T-helper 9 cell (primary cell): ENCODE results near the gene TMEM132C.

Experiments
- DNase-seq: peaks from one replicate; pipeline ENCODE4 v3.0.0-alpha.2; 2020

The TMEM132C gene

DNA sequence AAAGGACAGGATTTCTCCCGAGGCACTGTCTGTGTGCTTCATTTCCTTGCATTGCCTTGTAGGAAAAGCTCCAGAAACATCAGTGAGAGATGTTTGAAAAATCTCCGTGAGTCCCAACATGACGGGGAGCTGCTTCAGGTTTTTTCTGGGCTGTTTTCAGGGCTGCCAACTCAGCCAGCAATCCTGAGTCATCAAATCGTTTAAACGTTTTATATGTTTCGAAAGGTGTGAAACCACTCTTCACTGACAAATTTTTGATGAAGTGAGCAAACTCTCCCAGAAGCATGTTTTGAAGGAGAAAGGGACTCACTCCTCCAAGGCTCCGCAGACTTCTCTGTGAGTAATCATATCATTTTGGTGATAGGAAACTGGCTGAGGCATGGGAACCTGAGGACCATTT is 240.5 kb downstream of the TMEM132C start:
- no peak for DNase-seq

DNA sequence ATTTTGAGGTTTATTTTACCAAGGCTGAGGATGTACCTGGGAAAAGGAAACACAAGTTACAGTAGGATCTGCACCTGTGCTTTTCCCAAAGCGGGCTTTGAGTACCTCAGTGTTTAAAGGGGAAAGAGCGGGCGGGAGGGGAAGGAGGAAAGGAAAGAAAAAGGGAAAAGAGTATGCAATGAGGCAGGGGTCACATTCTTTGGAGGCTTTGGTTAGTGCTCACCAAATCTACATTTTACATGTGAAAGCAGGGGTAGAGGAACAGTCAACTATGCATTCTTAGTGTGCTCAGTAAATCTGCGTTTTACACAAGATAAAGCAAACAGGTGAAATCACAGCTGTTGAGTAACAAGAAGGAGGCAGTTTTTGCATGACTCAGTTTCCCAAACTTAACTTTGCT is 242.2 kb downstream of the TMEM132C start:
- DNase-seq: no peak

DNA sequence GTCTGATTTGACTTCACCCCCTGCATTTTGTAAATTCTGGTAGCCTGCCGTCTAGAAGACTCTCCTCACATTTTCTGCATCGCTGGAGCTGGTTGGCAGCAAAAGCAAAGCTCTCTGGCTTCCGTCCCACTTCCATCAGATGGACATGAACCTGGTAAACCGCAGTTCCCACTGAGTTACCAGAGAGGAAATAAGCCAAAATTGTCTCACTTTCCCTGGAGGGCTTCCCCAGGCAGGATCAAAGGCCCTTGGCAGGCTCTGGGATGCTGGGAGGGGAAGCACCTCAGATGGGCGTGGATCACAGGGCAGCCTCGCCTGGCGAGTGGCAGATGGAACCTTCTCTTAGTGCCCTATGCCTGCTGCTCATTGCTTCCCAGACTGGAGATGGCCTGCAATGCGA is 243.5 kb downstream of the TMEM132C start:
- DNase-seq: no peak

DNA sequence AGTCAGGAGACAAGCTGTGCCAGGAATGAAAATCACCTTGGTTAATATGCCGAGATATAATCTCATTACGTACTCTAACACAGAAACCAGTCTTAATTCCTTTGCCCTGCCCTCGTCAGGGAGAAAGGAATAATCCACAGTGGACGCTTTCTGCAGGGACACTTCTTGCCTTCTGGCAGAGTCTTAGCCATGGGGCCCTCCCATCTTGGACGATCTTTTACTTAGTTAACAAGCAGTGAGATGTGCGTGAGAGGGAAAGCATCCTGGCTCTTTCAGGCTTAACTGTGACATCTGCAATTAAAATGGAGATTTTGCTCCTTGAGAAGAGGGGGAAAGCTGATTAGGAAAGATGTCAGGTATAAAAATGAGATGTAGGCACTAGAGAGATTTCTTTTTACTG is 246.4 kb downstream of the TMEM132C start:
- DNase-seq: no peak

DNA sequence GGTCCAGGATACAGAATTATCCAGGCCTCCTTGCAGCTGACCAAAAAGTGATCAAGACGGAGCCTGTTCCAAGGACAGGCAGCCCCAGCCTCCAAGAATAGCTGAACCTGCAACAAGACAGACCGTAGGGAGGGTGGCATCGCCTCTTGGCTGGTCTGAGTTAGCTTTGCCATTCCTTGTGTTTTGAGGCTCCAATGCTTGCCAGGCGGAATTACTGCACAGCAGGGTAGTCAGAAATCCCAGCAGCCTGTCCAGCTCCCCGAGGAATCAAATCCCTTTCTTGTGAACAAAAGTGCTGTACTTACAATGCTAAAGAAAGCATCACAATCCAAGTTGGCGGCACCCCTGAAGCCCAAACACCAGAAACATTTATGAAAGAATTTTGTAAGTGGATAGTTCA is 246.9 kb downstream of the TMEM132C start:
- DNase-seq: no peak

DNA sequence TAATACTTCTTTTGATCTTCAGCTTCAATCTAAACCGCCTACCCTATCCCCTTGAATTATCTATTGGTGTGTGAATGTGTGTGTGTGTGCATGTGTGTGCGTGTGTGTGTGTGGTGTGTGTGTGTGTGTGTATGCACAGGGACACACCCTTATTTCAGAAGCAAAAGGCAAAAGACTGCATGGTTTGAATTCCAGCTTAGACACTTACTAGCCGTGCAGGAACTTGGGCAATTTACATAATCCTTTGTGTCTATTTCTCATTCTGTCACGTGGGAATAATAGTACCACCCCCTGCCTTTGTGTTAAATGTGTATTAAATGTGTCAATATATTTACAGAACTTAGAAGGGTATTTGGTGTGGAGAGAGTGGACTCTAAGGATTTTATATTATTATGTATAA is 251.7 kb downstream of the TMEM132C start:
- DNase-seq: no peak

DNA sequence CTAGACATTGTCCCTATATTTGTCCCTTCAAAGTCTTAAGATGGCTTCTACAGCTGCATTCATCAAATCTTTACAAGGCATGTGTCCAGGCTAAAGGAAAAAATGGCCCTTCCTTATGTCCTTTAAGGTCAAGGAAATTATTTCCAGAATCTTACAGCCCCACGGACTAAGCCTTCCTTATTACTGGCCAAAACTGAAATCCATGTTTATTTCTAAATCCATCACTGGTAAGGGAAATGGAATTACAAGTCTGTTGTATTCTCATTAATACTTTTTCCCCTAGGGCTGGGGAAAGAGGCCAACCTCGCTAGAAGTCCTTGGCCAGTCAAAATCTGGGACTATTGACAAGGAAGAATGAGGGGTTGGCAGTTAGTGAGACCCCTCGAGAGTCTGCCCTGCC is 252.5 kb downstream of the TMEM132C start:
- no peak for DNase-seq

DNA sequence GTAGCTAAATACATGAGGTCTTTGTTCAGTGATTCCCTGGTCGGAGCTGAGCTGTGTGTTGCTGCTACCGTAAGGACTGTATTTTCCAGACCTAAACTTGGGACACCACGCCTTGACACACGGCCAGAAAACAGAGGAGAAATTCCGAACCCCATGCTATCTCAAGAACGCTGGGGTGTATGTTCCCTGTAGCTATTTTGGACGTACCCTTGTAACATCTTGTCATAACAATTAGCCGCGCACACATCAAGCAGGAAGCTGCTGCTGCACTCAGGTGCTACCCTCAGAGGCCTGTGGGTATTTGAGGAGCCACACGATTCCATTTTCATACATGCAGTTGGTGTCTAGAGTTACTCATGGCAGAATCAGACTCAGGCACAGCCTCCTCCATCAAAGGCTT is 255.0 kb downstream of the TMEM132C start:
- no peak for DNase-seq

DNA sequence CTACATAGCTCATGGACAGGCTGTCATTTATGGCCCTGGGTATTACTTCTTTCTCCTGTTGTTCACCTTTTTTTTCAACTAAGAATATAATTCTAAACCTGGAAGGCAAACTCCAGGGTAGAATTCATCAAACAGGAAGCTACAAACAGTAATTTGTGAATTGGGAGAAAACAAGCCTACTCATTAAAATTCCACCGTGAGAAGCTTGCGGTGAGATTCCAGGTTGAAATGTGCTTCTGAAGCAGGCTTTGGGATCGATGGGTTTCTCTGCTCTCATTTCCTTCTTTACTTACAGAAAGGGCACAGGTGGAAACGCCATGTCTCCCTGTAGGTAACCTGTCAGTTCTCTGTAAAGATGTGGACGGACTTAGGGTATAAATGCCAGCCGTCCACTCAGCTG is 257.5 kb downstream of the TMEM132C start:
- no peak for DNase-seq

DNA sequence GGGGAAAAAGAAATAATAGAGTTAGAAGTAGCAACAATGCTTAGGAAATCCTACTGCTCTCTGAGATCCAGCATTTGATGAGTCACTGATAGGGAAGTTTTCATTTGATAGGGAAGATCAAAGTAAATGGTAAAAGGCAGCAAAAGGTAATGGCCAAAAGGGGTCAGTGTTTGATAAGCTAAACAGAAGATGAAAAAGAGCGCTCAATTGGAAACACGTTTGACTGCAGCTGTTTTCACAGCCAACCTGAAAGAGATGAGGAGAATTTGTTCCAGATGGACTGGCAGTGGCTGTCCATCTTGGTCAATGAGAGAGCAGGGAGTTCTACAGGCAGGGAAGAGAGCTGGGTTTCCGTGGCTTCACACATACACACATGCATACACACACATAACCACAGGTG is 264.2 kb downstream of the TMEM132C start:
- no peak for DNase-seq

DNA sequence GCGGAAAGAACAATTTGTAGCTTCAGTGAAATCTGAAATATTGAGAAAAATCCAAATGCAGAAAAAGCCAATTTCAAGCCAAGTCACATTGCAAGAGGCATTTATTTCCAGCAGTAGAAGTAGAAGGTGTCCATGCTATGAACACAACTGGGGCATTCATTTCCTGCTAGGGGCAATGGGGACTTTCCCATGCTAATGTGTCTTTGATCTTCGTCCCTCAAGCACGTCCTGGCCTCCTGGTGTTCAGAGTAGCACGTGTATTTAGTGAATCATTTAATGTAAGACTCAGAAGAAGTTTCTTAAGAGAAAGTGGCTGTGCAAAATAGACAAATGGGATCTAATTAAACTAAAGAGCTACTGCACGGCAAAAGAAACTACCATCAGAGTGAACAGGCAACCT is 267.9 kb downstream of the TMEM132C start:
- no peak for DNase-seq

DNA sequence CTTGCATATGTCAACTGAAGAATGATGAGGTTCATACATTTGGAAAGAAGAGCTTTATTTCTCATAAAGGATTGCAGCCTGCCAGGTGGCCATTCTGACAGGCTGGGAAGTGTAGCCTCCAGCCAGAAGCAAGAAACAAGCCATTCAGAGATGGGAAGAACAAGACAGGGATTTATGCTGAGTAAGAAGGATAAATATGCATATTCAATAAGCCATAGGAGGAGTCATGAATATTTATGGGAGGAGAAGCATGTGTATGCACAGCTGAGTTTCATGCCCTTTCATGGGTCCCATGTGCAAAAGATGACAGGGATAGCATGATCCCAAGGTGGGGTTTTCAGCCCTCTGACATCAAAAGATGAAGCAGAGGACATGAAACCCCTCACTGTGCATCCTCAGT is 269.8 kb downstream of the TMEM132C start:
- no peak for DNase-seq

DNA sequence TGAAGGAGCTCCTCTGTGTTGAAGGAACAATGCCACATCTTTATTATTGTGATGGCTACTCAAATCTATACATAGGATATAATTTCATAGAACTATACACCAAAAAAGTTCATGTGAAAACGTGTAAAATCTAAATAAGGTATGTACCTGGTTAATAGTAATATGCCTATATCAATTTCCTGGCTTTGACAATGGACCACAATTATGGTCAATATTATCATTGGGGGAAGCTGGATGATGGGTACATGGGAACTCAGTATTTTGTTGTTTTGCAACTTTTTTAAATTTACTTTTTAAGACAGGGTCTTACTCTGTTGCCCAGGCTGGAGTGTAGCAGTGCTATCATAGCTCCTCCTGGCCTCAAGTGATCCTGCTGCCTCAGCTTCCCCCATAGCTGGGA is 270.7 kb downstream of the TMEM132C start:
- DNase-seq: no peak

DNA sequence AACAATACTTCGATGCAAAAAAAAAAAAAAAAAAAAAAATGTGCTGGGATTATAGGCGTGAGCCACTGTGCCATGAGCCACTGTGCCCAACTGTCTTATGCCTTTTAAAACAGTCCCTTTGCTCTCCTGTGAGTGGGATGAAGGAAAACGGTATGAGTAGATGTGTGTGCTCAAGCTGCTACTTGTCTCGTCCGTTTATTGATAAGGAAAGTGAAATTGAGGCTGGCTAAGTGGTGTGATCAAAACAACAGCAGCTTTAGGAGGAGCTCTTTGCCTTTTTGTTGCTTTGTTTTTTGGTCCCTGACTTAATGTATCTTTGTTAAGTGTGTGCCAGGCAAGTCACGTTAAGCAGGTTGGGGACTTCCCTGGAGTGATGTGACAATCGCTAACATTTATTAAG is 275.9 kb downstream of the TMEM132C start:
- no peak for DNase-seq

DNA sequence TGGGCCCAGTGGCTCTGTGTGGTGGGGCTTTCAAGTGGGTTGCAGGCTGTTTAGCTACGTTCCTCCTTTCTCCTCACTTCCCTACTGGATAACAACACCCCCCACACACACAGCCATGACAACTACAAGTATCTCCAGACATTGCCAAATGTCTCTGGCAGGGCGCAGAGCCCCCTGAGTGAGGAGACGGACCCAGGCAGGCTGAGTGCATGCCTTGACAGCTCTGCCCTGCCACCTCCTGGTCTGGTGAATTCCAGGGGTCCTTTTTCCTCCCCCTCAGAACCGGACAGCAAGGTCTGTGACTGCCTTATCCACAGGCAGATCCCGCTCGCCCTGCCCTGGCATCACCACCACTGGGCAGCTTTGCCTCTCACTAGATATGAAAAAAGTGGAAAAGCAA is 276.5 kb downstream of the TMEM132C start:
- DNase-seq: no peak

DNA sequence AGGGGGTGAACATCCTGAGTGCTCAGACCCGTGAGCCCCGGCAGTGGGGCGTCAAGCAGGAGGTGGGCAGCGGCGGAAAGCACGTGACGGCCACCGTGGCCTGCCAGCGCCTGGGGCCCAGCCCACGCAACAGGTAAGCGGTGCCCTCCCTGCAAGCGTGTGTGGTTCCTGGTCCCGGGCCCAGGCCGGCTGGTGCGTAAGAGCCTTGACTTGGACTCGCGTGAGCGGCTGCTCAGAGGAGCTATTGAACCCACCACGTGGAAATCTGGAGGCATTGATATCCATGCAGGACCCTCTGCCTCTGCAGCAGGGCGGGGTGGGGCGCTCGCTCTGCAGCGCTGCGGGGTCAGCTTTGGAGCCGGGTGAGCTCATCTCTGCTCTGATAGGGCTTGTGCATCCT is 277.0 kb downstream of the TMEM132C start:
- no peak for DNase-seq

DNA sequence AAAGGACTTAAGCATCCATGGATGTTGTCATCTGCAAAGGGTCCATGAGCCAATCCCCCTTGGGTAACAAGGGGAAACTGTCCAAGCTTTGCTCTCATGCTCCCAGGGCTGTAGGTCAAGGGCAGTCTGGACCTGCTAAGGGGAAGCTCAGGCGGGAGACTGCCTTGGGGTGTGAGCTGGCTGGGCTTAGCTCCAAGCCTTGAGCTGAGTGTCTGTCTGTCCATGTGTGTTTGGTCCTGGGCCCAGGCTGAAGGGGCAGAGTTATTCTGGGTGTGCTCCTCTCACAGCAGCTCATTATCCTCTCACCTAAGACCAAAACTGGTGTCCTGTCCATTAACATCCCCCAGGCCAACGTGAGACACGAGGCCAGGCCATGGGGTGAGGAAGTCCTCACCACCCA is 282.0 kb downstream of the TMEM132C start:
- DNase-seq: no peak

DNA sequence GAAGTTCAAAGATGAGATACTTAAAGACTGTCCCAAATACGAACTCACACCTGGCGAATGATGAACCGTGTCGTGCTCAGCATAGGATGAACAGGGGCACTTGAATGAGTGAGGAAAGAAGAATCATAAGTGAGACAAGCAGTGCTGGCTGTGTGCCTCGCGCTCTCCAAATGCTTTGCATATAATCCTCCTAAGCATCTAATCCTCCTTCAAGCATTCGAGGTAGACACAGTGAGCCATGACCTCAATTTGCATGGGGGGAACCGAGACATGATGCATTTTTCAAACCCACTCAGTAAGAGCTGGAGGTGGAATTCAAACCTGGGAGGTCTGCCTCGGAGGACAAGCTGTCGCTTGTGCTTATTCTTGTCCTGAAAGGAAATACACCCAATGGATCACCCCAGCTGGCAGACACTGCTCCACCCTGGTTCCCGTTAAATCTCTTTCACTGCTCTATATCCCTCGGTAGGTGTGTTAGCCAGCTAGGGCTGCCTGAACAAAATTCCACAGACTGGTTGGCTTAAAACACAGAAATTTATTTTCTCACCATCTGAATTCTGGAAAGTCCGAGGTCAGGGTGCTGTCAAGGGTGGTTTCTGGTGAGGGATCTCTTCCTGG is 282.7 kb downstream of the TMEM132C start:
- DNase-seq: no peak

DNA sequence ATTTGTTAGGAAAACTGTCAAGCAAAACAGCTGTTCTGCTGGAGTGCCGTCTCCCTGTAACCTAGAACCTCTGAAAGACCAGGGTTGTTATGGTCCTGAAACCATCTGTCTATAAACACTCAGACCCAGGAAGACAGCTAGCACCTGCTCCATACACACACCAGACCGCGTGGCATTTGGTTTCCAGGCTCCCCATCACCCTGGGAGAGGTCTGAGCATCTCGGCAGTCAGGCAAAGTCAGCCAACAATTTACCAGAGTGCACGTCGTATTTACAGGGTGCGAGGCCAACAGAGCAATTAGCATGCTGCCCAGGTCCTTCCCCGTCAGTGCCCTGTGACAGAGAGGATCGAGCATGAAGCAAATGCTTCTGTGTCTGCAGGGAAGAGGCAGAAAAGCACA is 284.3 kb downstream of the TMEM132C start:
- no peak for DNase-seq

DNA sequence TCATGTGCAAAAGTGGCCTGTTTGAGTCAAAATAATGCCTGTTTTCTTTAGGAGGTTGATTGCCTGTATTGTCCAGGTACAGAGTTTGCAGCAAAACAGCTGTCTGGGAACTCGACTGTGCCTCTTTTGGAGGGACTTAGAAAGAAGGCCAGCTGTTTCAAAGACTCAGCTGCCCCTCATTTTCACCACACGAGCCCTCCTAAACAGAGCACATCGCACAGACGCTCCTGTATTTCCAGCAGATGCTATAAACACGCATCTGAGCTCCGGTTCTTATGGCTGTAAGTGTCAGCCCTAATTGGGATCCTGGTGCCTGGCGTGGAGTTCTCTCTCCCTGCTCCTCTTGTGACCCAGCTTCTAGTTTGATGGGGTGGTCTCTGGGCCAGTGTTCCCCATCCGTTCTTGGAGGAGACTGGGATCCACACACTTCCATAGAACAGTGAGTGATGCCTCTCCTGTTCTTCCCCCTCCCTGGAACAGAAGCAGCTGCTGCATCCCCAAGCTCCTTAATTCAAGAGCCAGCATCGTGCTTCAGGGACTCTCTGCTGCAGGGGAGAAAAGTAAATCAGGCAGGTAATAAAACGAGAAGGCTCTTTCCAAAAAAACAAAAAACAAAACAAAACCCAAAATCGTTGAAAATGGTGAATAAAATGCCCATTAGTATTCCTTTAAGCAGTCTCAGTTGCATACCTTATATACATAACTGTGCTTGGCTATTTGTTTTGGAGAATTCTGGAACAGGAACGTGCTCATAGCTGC is 287.8 kb downstream of the TMEM132C start:
- no peak for DNase-seq

DNA sequence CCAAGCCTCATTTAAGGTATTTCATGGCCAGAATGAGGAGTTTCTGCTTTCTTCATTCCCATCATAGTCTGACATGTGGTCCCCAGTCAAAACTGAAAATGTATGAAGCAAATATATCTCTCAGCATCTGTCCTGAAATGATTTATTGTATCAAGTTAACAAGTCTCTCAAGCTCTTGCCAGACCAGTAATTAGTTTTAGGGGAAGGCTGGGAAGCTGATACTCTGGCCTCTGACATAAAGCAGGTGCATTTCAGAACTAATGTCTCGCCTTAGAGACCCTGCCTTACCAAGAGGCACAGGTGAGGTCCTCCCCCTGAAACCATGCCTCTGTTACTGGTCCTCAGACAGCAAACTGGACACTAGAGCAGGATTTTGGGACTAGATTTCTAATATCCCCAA is 290.3 kb downstream of the TMEM132C start:
- DNase-seq: no peak

DNA sequence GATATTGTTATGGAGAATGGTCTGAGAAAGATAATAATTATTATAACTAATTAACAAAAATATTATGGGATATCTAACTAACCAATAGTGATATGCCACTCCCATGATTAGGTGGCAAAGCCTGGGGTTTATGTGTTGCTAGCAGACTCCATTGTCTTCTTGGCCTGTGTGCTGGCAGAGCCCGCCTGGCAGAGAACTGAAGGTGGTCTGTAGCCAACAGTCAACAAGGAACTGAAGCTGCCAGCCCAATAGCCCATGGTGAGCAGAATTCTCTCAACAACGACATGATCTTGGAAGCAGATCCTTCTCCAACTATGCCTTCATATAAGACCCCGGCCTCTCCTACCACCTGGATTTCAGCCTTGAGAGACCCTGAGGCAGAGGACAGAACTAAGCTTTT is 298.0 kb downstream of the TMEM132C start:
- DNase-seq: no peak

DNA sequence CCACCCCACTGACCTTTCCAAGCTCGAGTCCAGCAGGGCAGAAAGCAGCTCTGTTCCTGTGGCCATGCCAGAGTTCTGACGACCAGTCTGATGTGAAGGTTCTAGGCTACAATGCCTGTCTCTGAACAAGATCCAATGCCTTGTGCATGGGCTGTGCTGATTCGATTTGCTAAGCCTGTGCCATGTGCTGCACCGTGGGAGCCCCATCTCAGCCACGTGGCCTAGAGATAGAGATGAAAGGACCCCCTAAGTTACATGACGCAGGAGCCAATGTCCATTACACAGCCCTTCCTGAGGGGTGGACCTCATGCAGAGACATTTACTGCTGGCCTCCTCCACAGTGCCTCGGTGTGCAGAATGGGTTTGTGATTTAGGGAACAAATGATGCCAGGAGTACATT is 300.8 kb downstream of the TMEM132C start:
- no peak for DNase-seq

DNA sequence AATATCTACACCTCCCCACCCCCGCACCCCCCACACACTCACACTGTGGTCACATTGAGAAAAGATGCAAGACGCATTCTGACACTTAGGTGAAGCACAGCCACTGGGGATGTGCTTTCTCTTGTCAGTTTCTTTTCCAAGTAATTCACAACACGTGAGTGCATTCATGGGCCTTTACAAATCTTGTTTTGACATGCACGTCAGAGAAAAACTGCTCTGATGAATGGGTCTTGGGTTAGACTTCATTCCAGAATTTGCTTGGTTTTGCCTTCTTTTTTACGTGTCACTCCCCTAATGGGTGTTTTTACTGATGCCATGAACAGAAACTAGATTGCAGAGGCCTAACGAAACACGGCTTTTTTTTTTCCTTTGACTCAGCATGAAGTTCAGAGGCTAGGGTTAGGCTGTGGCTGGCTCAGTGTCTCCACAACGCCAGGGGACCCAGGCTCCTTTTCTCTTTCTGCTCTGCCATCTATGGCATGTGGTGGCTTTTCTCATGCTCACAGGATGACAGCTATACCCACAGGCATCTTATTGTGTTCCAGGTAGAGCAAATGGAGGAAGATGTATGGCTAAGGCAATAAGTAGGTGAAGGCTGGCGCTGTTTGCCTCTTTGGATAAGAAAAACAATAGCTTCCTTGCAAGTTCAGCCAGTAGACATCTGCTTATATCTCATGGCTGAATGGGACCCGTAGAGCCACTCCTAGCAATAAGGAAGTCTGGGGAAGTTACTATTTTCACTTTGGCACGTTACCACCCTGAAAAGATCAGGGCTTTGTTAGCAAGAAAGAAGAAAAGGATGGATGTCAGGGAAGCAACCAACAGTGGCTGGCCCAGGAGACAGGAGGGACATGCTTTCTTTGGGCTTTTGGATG is 303.5 kb downstream of the TMEM132C start:
- no peak for DNase-seq
